H1 (cell line): ENCODE results near the gene AIPL1.
A peak's percentile ranks its signal among the peaks of the same experiment; 100 is the strongest.

Experiments used
- BRCA1 ChIP-seq: IDR thresholded peaks from 2 replicates; pipeline ENCODE4 v1.6.1; 2012; ENCODE audit warnings: low read depth, low read length, improper control_type of control experiment
- CHD2 ChIP-seq: IDR thresholded peaks from 2 replicates; pipeline ENCODE4 v1.6.1; 2012; ENCODE audit warnings: low read length, improper control_type of control experiment
- CTCF ChIP-seq, 3 experiments: IDR thresholded peaks; 1 replicate in 2 of 3; 2 replicates in 1 of 3; pipeline versions ENCODE4 v1.5.1 to v1.6.1; 2011; ENCODE audit warnings: low read length in 3 of 3, mild to moderate bottlenecking in 3 of 3, inconsistent platforms in 2 of 3, low read depth in 1 of 3, moderate library complexity in 1 of 3; ENCODE audit not compliant: insufficient read depth in 1 of 3; ENCODE audit errors: control extremely low read depth in 1 of 3
- EP300 ChIP-seq, 2 experiments: IDR thresholded peaks; 1 replicate in 1 of 2; 2 replicates in 1 of 2; pipeline ENCODE4 v1.6.1; 2011 to 2012; ENCODE audit warnings: low read depth in 2 of 2, low read length in 2 of 2, mild to moderate bottlenecking in 2 of 2, borderline replicate concordance in 1 of 2, inconsistent platforms in 1 of 2, moderate library complexity in 1 of 2
- EZH2 ChIP-seq: fragments of 200-600 bp; sonication (generic); IDR thresholded peaks from 2 replicates; pipeline ENCODE4 v1.7.1; 2012; ENCODE audit warnings: low read depth, mild to moderate bottlenecking, moderate library complexity, low read length, inconsistent platforms; ENCODE audit not compliant: severe bottlenecking
- JUN ChIP-seq: IDR thresholded peaks from 2 replicates; pipeline ENCODE4 v1.6.1; 2011; ENCODE audit warnings: low read depth, mild to moderate bottlenecking, improper control_type of control experiment, low read length
- MAX ChIP-seq: IDR thresholded peaks from 2 replicates; pipeline ENCODE4 v1.6.1; 2012; ENCODE audit warnings: inconsistent platforms
- NRF1 ChIP-seq: IDR thresholded peaks from 2 replicates; pipeline ENCODE4 v1.6.1; 2011; ENCODE audit warnings: mild to moderate bottlenecking, low read depth, low read length, improper control_type of control experiment
- POLR2A ChIP-seq, 2 experiments: IDR thresholded peaks; 1 replicate in 1 of 2; 2 replicates in 1 of 2; pipeline ENCODE4 v1.6.1; 2011; ENCODE audit warnings: low read depth in 2 of 2, low read length in 2 of 2, mild to moderate bottlenecking in 2 of 2; ENCODE audit errors: control extremely low read depth in 1 of 2
- SIN3A ChIP-seq, 2 experiments: IDR thresholded peaks in 1 of 2; conservative IDR thresholded peaks in 1 of 2; 2 replicates each; pipeline ENCODE4 v1.6.1; 2011 to 2012; ENCODE audit warnings: low read length in 2 of 2, improper control_type of control experiment in 1 of 2, low read depth in 1 of 2, mild to moderate bottlenecking in 1 of 2
- SUZ12 ChIP-seq: fragments of 200-600 bp; sonication (generic); IDR thresholded peaks from 2 replicates; pipeline ENCODE4 v1.6.1; 2012; ENCODE audit warnings: mild to moderate bottlenecking, inconsistent platforms, low read length, moderate library complexity, mixed read lengths
- TAF1 ChIP-seq: IDR thresholded peaks from 2 replicates; pipeline ENCODE4 v1.6.1; 2011; ENCODE audit warnings: mild to moderate bottlenecking, low read depth, low read length
- YY1 ChIP-seq: IDR thresholded peaks from 2 replicates; pipeline ENCODE4 v1.6.1; 2011; ENCODE audit warnings: low read depth, mild to moderate bottlenecking, low read length

GRCh38 chr17:6386041-6386630 is 48.8 kb downstream of the AIPL1 start:
- TF ChIP-seq YY1 (no peak), NRF1 (no peak), POLR2A (IDR thresholded peaks at IDR 0.05; ENCODE audit: control extremely low read depth in 1 of 2, low read depth in 2 of 2, low read length in 2 of 2) (no peak), CTCF (IDR thresholded peaks at IDR 0.05; ENCODE audit: control extremely low read depth in 1 of 3, insufficient read depth in 1 of 3, low read depth in 1 of 3, low read length in 3 of 3) (peak in 2 of 3 experiments; percentile 8 to 18; a peak in 2 of 4 replicates), BRCA1 (no peak), TAF1 (no peak), SIN3A (conservative IDR thresholded peaks at IDR 0.05 in 1 of 2, IDR thresholded peaks at IDR 0.05 in 1 of 2; ENCODE audit: low read depth in 1 of 2, low read length in 2 of 2) (no peak), JUN (no peak), EP300 (IDR thresholded peaks at IDR 0.05; ENCODE audit: borderline replicate concordance in 1 of 2, low read depth in 2 of 2, low read length in 2 of 2) (no peak), CHD2 (no peak), EZH2 (no peak), MAX (no peak), SUZ12 (no peak)
